ENCODE results near the gene PXDN.

DNA sequence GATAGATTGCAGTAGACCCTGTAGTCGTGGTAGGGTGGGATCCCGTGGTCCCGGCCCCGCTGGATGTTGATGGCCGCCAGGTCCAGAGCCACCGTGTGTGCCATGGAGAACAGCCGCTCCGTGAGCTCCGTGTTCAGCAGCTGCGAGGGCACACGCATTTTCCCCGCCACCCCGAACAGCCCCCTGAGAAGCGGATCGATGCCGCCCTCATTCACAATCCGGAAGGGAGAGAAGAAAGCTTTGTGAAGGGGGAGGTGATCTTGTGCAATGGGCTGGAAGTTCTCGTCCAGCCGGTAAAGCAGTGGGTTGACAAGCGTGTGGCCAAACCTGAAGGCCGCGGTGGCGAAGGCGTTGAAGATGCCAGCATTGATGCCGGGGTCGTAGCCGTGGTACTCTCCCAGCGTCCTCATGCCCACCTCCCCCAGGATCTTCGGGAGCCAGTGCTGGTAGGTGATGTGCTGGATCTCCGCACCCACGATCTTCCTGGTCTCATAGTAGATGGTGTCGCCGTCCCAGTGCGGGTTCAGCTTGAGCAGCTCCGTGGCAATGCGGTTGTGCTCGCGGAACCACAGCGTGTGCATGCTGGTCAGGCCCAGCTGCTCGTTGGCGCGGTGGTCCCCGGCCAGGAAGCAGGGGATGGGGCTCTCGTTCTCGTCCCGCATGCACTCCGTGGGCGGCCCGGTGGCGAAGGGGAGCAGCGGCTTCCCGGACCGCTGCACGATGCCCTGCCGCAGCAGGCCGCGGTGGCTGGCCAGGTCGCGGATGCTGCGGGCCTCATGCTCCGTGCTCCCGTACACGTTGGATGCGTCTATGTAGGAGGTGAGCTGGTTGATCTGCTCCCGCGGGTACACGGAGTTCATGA is 95.8 kb downstream of the PXDN start:
- TF ChIP-seq TAF1 (IDR thresholded peaks at IDR 0.05; ENCODE audit: borderline replicate concordance, low read depth, low read length): no peak
- TF ChIP-seq POLR2A (IDR thresholded peaks at IDR 0.05; ENCODE audit: low read depth, low read length): no peak
- no peak for TF ChIP-seq POLR2AphosphoS5 (IDR thresholded peaks at IDR 0.05; ENCODE audit: low read depth, low read length)

Measured in GM12892 (cell line).